ENCODE measurements around the gene SLC38A7.
"Not testable (repeated sequence)": the region's sequence is repeated elsewhere in the genome, so short reads cannot be mapped to it uniquely, and the experiment has no call there.

GRCh38 chr16:58686985-58687706 lies 2.6 kb upstream of the SLC38A7 start:
- TF ChIP-seq CTCF (IDR thresholded peaks at IDR 0.05 in 2 of 3, conservative IDR thresholded peaks at IDR 0.05 in 1 of 3; ENCODE audit: borderline replicate concordance in 1 of 3, insufficient read depth in 1 of 3, low read depth in 2 of 3, low read length in 2 of 3); MAX (IDR thresholded peaks at IDR 0.05); EZH2phosphoT487 (IDR thresholded peaks at IDR 0.05; ENCODE audit: borderline replicate concordance); EGR1 (IDR thresholded peaks at IDR 0.05; ENCODE audit: low read depth); EZH2 (IDR thresholded peaks at IDR 0.05); POLR2AphosphoS5 (IDR thresholded peaks at IDR 0.05; ENCODE audit: low read depth, low read length); ZNF274 (IDR thresholded peaks at IDR 0.05; ENCODE audit: low read depth, low read length); POLR2A (IDR thresholded peaks at IDR 0.05; ENCODE audit: borderline replicate concordance, extremely low read depth, insufficient read depth, insufficient read length); REST (IDR thresholded peaks at IDR 0.05; ENCODE audit: low read depth); SP1 (IDR thresholded peaks at IDR 0.05; ENCODE audit: low read depth); YY1 (IDR thresholded peaks at IDR 0.05; ENCODE audit: extremely low read depth, insufficient replicate concordance, low read depth, low read length); RAD21 (IDR thresholded peaks at IDR 0.05; ENCODE audit: low read depth): not testable (repeated sequence)
